ENCODE measurements around the gene MRPL54. TPM values are rescaled to one million over a fixed set of nuclear protein-coding genes. Genes with fewer than 3 reads are reported as not detected.

MRPL54 gene
- total and polyA plus RNA-seq, 2 donors (not counting 1 experiment from before 2014, with no cell fraction given), result 29.7 to 45.4 TPM

DNA sequence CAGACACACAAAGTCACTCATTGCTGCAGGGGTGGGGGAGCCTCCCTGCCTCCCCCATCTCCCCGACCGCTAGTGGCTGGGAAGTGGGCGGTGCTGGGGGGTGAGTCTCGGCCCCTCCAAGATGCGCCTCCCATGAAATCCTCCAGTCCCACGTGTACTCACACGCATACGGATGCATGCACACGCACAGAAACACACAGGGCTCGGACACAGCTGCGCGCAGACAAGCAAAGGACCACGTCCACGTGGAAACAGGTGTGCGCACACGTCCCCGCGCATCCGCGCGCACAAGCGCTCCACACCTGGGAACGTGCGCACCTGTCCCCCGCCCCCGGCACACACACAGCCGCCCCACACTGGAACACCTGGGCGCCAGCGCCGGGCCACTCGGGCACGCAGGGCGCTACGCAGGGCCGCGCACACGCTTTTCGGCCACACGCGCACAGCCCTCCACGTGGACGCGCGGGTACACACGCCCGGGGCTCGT lies 23.0 kb downstream of the MRPL54 start:
- TF ChIP-seq, protein P1, sequence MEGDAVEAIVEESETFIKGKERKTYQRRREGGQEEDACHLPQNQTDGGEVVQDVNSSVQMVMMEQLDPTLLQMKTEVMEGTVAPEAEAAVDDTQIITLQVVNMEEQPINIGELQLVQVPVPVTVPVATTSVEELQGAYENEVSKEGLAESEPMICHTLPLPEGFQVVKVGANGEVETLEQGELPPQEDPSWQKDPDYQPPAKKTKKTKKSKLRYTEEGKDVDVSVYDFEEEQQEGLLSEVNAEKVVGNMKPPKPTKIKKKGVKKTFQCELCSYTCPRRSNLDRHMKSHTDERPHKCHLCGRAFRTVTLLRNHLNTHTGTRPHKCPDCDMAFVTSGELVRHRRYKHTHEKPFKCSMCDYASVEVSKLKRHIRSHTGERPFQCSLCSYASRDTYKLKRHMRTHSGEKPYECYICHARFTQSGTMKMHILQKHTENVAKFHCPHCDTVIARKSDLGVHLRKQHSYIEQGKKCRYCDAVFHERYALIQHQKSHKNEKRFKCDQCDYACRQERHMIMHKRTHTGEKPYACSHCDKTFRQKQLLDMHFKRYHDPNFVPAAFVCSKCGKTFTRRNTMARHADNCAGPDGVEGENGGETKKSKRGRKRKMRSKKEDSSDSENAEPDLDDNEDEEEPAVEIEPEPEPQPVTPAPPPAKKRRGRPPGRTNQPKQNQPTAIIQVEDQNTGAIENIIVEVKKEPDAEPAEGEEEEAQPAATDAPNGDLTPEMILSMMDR (conservative IDR thresholded peaks at IDR 0.05 in 1 of 2, IDR thresholded peaks at IDR 0.05 in 1 of 2; ENCODE audit: low read depth in 1 of 2, low read length in 2 of 2), result no peak
- TF ChIP-seq EZH2 (IDR thresholded peaks at IDR 0.05; ENCODE audit: low read length, missing control alignments), result no peak
- Histone ChIP-seq H3K9ac (ENCODE audit: insufficient read depth, low read length) (no peak overlapping the region), H3K27ac (ENCODE audit: insufficient read depth, low read length) (no peak overlapping the region), H4K20me1 (ENCODE audit: control insufficient read depth, extremely low read depth, insufficient read depth, low read length) (no peaks in the 10 kb centered on the region), H2AFZ (ENCODE audit: low read length) (no peak overlapping the region), H3K4me2 (ENCODE audit: extremely low read depth, insufficient read depth, low read length) (no peak overlapping the region), H3K79me2 (ENCODE audit: control insufficient read depth, insufficient read depth, low read length) (no peaks in the 10 kb centered on the region), H3K4me3 (replicated peaks in 1 of 4; ENCODE audit: control extremely low read depth in 1 of 4, insufficient read depth in 1 of 4, low read depth in 3 of 4, low read length in 4 of 4) (no peak overlapping the region), H3K27me3 (ENCODE audit: control insufficient read depth, insufficient read depth, low read length) (peaks cover 2% of the 10 kb centered on the region), H3K9me3 (ENCODE audit: control insufficient read depth, insufficient read depth, low read depth, low read length) (no peaks in the 10 kb centered on the region), H3K4me1 (ENCODE audit: control insufficient read depth, extremely low read depth, insufficient read depth, low read length) (no peaks in the 10 kb centered on the region), H3K36me3 (ENCODE audit: control insufficient read depth, insufficient read depth, low read length) (no peaks in the 10 kb centered on the region)
- no peak for DNase-seq (ENCODE audit: low read depth in 2 of 2)

DNA sequence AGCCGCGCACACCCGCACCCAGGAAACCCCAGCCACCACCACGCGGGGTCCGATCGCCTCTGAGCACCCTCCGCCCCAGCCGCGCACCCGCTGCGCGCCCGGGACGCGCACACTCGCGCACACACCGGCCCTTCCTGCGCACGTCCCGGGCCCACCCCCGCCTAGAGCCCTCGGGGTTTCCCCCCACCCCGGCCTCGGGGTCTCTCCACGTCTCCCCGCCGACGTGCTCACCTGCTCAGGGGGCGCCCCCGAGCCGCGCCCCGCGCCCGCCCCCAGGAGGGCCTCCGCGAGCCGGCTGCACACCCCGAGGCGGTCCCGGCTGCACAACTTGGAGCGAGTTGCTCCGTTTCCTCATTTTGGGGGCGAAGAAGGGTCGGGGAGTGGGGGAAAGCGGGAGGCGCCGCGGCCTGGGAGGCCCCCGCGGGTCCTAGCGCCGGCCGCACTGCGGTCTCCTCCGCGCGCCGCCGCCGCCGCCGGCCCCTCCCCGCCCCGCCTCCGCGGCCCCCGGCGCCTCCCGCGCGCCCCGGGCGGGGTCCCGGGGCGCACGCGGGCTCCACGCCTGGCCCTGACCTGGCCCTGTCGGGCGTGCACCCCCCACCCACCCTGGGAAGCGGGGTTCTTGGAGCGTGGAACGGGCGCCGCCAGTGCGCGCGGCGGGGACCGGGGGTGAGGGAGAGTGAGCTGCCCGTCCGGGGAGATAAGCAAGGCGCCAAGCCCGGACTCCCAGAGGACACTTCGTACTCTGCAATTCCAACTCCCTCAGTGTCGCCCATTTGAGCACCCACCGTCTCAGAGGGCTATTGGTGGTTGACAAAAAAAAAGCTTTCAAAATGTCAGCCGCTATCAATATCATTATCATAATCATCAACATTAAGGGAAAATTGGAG lies 23.7 kb downstream of the MRPL54 start, which contains the start of gene MATK:
Gene MATK (minus strand): TSS at position 444 of the 887 bp plus-strand sequence. CDS start 1,246 bp downstream, outside the sequence.
- Histone ChIP-seq H3K9me3 (ENCODE audit: control insufficient read depth, insufficient read depth, low read depth, low read length) (no peaks in the 10 kb centered on the region), H3K4me1 (ENCODE audit: control insufficient read depth, extremely low read depth, insufficient read depth, low read length) (no peaks in the 10 kb centered on the region), H3K27ac (ENCODE audit: insufficient read depth, low read length) (no peak within 1 kb of the TSS), H2AFZ (ENCODE audit: low read length) (no peak within 1 kb of the TSS), H3K27me3 (ENCODE audit: control insufficient read depth, insufficient read depth, low read length) (peaks cover 2% of the 10 kb centered on the region), H3K4me3 (replicated peaks in 1 of 4; ENCODE audit: control extremely low read depth in 1 of 4, insufficient read depth in 1 of 4, low read depth in 3 of 4, low read length in 4 of 4) (no peak within 1 kb of the TSS), H4K20me1 (ENCODE audit: control insufficient read depth, extremely low read depth, insufficient read depth, low read length) (no peaks in the 10 kb centered on the region), H3K4me2 (ENCODE audit: extremely low read depth, insufficient read depth, low read length) (no peak within 1 kb of the TSS), H3K9ac (ENCODE audit: insufficient read depth, low read length) (no peak within 1 kb of the TSS), H3K36me3 (ENCODE audit: control insufficient read depth, insufficient read depth, low read length) (no peaks in the 10 kb centered on the region), H3K79me2 (ENCODE audit: control insufficient read depth, insufficient read depth, low read length) (no peaks in the 10 kb centered on the region)
- DNase-seq (ENCODE audit: low read depth in 2 of 2), result no peak
- TF ChIP-seq, protein P1 (conservative IDR thresholded peaks at IDR 0.05 in 1 of 2, IDR thresholded peaks at IDR 0.05 in 1 of 2; ENCODE audit: low read depth in 1 of 2, low read length in 2 of 2), result no peak
- TF ChIP-seq EZH2 (IDR thresholded peaks at IDR 0.05; ENCODE audit: low read length, missing control alignments), result no peak

DNA sequence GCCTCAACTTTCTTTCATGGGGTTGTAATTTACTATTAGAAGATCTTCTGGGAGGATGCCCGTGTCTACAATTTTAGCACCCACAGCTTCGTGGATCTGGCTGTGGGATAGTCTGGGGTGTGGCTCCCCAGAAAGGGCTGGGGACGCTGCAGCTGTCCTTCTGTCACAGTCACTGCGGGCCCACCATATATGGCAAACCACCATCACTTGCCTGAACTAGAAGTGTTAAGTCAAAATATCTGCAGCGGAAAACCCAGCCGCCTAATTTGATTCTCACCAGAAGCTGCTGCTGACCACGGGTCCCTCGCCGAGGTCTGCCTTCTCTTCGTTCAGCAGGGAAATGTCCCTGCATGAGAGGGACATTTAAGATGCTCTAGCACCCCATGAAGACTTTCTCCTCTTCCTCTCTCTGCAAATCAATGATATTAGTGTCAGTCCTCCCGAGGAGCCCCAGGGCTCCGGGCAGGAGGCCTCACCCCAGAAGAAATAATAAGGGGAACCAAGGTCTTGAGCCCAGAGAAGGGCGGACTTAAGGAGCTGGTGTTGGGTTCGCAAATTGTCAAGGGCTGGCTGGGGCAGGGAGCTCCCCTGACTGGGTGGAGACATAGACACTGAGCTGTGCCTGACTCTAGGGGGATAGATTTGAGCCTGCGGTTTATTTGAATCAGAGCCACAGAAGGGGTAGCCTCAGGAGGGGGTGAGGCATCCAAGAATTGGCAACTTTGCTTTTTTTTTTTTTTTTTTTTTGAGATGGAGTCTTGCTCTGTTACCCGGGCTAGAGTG lies 26.7 kb downstream of the MRPL54 start:
- Histone ChIP-seq H3K79me2 (ENCODE audit: control insufficient read depth, insufficient read depth, low read length) (no peaks in the 10 kb centered on the region), H3K9me3 (ENCODE audit: control insufficient read depth, insufficient read depth, low read depth, low read length) (no peaks in the 10 kb centered on the region), H3K4me1 (ENCODE audit: control insufficient read depth, extremely low read depth, insufficient read depth, low read length) (no peaks in the 10 kb centered on the region), H3K4me3 (replicated peaks in 1 of 4; ENCODE audit: control extremely low read depth in 1 of 4, insufficient read depth in 1 of 4, low read depth in 3 of 4, low read length in 4 of 4) (no peak overlapping the region), H3K4me2 (ENCODE audit: extremely low read depth, insufficient read depth, low read length) (no peak overlapping the region), H4K20me1 (ENCODE audit: control insufficient read depth, extremely low read depth, insufficient read depth, low read length) (no peaks in the 10 kb centered on the region), H2AFZ (ENCODE audit: low read length) (no peak overlapping the region), H3K36me3 (ENCODE audit: control insufficient read depth, insufficient read depth, low read length) (no peaks in the 10 kb centered on the region), H3K27ac (ENCODE audit: insufficient read depth, low read length) (no peak overlapping the region), H3K9ac (ENCODE audit: insufficient read depth, low read length) (no peak overlapping the region), H3K27me3 (ENCODE audit: control insufficient read depth, insufficient read depth, low read length) (peaks cover 2% of the 10 kb centered on the region)
- DNase-seq (ENCODE audit: low read depth in 2 of 2), result no peak
- no peak for TF ChIP-seq EZH2 (IDR thresholded peaks at IDR 0.05; ENCODE audit: low read length, missing control alignments)
- TF ChIP-seq, protein P1 (conservative IDR thresholded peaks at IDR 0.05 in 1 of 2, IDR thresholded peaks at IDR 0.05 in 1 of 2; ENCODE audit: low read depth in 1 of 2, low read length in 2 of 2), result no peak
